Measurements from ENCODE around the gene CHEK1. TPM values are rescaled to one million over a fixed set of nuclear protein-coding genes. Genes with fewer than 3 reads are reported as not detected.
"Not testable (repeated sequence)": the region's sequence is repeated elsewhere in the genome, so short reads cannot be mapped to it uniquely, and the experiment has no call there.

Gene CHEK1
- polyA plus RNA-seq (ENCODE audit: insufficient read length in 4 of 4) = 10 to 100 TPM; 23.7 to 31.8 (median 26.3) TPM

DNA sequence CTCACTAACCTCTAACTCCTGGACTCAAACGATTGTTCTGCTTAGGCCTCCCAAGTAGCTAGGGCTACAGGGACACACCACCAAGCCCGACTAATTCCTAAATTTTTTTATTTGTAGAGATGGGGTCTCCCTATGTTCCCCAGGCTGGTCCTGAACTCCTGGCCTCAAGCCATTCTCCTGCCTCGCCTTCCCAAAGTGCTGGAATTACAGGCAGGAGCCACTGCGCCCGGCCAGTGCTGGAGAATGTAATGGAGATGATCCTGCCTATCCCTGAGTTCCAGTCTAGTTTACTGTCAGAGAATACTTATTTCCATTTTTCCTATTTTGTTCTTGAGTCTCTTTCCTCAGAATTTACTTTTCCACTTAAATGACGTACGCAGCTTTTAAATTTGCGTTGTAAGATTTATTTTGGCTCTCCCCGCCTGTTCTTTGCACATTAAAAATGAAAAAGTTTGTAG, at the start of gene CHEK1:
Gene CHEK1 (plus strand): TSS at position 408 of the 458 bp plus-strand sequence. CDS start 1,606 bp downstream, outside the sequence.
- DNase-seq (ENCODE audit: low read depth in 4 of 4, low spot score in 3 of 4) = no peak

- DNase-seq (ENCODE audit: low read depth in 4 of 4, low spot score in 3 of 4) = not testable (repeated sequence)
These were observed 47.8 kb upstream of the CHEK1 start for GRCh38 chr11:125577181-125577580.

- DNase-seq (ENCODE audit: low read depth in 4 of 4, low spot score in 3 of 4) = no peak
These were observed 46.2 kb upstream of the CHEK1 start for GRCh38 chr11:125578783-125579182.

DNA sequence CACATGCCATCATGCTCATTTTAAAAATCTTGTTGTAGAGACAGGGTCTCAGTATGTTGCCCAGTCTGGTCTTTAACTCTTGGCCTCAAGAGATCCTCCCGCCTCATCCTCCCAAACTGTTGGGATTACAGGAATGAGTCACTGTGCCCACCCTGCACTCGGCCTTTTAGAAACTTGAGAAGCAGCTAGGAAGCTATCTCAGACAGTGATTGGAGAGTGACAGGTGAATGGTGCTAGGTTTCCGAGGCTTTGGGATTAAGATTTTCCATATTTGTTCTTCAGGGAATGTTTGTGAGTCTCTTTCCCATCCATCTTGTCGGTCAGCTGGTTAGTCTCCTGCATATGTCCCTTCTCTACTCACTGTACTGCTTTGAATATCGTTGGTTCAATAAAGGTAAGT, 45.2 kb upstream of the CHEK1 start:
- DNase-seq (ENCODE audit: low read depth in 4 of 4, low spot score in 3 of 4) = no peak

DNA sequence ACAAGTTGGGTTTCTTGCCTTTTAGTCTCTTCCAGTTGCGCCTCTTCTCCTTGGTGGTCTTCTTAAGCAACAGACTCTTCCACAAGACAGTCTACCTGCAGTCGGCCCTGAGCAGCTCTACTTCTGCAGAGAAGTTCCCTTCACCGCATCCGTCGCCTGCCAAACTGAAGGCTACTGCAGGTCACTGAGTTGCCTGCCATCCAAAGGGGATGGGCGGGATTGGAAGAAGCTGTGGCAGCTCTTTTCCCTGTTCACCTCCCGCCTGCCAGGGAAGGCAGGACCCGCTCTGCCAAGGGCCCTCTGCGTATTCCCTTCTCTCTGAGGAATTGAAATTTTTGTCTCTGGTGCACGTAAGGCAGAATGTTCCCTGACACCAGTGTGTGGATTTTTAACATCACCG, 41.5 kb upstream of the CHEK1 start:
- no peak for DNase-seq (ENCODE audit: low read depth in 4 of 4, low spot score in 3 of 4)

DNA sequence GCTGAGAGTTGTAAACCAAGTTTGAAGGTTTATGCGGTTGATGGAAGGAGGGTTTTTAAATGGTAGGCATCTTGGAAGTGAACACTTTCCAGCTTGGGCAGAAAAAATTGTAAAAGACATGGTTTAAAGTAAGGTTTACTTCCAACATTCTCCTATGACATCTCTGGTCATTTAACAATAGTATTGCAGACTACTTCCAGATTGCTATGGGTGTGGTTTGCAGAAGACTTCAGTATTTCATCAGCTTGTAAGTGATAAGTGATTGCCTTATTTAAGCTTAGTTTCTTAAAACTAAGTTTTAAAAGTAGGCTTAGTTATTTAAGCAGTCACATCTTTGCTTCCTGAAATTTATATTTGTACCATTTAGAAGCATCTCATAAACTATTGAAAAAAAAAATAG, 39.5 kb upstream of the CHEK1 start:
- DNase-seq (ENCODE audit: low read depth in 4 of 4, low spot score in 3 of 4) = no peak

DNA sequence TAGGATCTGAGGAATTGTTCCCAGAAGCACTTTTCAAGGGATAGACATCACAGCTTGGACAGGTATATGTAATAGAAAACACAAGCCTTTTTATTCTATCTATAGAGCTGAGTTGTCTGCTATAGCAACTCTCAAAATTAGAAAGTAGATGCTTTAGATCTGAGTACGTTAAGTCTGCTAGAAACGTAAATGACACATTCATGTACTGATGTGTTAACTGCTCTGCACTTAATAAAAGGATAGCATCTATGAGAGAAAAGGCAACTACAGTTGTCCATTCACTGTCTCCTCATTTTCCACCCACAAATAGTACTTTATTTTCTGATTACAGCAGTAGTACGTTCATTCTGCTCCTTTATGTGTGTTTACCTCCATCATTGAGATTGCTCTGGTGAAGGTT, 38.3 kb upstream of the CHEK1 start:
- no peak for DNase-seq (ENCODE audit: low read depth in 4 of 4, low spot score in 3 of 4)

- no peak for DNase-seq (ENCODE audit: low read depth in 4 of 4, low spot score in 3 of 4)
These were observed 37.5 kb upstream of the CHEK1 start for GRCh38 chr11:125587480-125587879.

DNA sequence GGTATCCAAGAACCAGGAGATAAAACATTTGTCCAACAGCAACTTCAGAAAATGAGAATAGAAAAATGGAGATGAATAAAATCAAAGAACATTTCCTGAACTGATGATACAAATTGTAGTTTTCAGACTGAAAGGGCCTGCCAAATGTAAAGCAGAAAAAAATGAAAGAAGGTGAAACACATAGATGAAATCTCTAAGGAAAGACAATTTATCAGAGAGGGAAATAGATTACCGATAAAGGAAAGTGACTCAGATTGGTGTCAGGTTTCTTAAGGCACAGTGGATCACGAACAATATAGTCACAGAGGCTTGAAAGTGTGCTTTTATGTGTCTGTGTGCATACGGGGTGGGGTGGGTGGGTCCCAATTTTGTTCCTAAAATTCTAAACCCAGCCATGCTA, 36.5 kb upstream of the CHEK1 start:
- no peak for DNase-seq (ENCODE audit: low read depth in 4 of 4, low spot score in 3 of 4)

DNA sequence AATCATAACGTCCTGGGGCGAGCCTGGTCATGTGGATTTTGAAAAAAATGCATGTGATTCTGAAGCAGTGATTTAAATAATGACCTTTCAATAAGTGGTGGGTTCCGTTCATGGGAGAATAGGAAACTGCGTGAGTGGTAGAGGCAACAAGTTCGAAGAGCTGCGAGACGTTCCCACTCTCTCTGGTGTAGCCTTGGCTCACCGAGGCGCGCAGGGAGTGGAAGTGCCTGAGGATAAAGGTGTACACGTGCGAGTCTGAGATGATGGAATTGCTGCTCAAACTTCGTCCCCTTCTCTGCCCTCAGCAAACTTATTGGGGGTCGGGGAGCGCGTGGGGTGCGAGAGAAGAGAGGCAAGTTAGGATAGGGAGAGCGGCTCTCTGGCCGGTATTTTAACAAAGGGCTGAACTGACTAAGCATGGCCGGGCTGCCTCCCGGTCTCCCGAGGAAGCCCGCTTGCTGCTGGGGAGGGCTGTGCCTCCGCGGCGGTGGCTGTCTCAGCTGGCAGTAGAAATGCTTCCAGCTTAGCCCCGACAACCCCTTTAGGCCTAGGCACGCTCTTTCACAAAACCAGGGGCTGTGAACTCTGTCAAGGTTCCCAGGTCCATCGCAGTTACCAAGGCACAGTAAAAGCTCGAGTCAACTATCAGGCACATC, 33.2 kb upstream of the CHEK1 start:
- peak in 3 of 4 donors; percentile 28 to 52 (median 33) for DNase-seq (ENCODE audit: low read depth in 4 of 4, low spot score in 3 of 4)

GRCh38 chr11:125592305-125593113, 32.5 kb upstream of the CHEK1 start, which contains the start of gene STT3A:
TSS of gene STT3A (plus strand) at chr11:125592852. CDS start at chr11:125595916, 3,064 bp downstream.
- peak; percentile 99 to 100 (median 99) for DNase-seq (ENCODE audit: low read depth in 4 of 4, low spot score in 3 of 4)

DNA sequence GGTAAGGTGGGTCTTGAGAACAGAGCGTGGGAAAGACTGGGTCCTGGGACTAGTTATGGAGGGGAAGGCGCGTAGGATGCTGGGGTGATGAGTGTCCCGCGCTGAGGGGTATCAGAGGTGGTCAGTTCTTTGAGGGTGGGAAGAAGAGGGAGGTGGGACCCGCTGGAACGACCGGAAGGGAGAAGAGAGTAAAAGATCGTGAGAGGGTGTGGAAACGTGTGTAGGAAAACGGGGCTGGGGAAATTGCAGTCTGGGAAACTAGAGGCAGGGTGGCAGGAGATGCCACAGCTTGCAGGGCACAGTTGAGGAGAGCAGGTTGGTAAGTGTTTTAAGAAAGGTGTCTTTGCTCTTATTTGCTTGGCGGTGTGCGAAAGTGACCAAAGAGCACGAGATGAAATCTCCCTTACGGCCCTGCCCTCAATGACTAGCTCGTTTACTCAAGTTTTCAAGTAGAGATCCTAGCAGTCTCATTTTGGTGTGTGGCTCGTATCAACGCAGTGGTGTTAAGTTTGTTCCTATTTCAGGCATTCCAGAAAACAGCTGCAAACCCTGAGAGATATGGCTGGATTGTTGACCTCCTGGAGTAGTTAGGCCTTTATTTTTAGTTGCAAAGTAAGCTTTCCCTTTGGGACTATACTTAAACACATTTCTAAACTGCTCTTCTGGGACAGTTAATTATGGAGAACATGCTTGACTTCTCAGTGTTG, 31.7 kb upstream of the CHEK1 start:
- peak in 1 of 4 donors; percentile 15 for DNase-seq (ENCODE audit: low read depth in 4 of 4, low spot score in 3 of 4)

DNA sequence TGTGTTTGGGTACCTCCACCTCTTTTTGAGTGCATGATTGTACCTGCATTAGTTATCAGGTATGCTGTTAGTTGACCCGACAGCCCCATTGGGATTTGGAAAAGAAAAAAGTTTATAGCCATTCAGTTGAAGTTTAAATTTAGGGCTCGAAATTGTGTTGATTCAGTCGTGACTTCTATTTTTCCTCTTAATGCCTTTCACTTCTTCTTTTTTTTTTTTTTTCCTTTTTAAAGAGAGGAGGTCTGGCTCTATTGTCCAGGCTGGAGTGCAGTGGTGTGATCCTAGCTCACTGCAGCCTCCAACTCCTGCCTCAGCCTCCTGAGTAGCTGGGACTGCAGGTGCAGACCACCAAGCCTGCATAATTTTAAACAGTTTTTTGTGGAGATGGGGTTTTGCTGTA, 30.0 kb upstream of the CHEK1 start:
- no peak for DNase-seq (ENCODE audit: low read depth in 4 of 4, low spot score in 3 of 4)

GRCh38 chr11:125600663-125601062, 24.3 kb upstream of the CHEK1 start:
- no peak for DNase-seq (ENCODE audit: low read depth in 4 of 4, low spot score in 3 of 4)

- DNase-seq (ENCODE audit: low read depth in 4 of 4, low spot score in 3 of 4) = no peak
These were observed 21.8 kb upstream of the CHEK1 start for GRCh38 chr11:125603207-125603606.

GRCh38 chr11:125605417-125605816, 19.5 kb upstream of the CHEK1 start:
- no peak for DNase-seq (ENCODE audit: low read depth in 4 of 4, low spot score in 3 of 4)

- no peak for DNase-seq (ENCODE audit: low read depth in 4 of 4, low spot score in 3 of 4)
These were observed 15.4 kb upstream of the CHEK1 start for GRCh38 chr11:125609545-125609944.

GRCh38 chr11:125618383-125618782, 6.6 kb upstream of the CHEK1 start:
- no peak for DNase-seq (ENCODE audit: low read depth in 4 of 4, low spot score in 3 of 4)

DNA sequence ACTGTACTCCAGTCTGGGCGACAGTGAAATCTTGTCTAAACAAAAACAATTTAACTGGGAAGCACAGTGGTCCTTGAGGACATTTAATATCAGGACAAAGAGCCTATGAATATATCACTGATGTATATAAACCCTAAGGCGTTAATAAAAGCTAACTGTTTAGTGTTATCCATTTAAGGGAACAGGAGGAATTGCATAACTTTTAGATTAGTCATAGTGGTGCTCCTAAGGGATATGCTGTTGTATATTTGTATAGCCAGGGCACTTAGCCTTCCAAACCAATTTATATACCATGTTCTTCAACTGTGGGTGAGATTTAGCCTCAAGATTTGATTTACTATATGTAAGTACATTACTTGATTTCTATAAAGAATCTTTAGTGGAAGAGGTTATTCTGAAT, 3.0 kb upstream of the CHEK1 start:
- DNase-seq (ENCODE audit: low read depth in 4 of 4, low spot score in 3 of 4) = no peak

DNA sequence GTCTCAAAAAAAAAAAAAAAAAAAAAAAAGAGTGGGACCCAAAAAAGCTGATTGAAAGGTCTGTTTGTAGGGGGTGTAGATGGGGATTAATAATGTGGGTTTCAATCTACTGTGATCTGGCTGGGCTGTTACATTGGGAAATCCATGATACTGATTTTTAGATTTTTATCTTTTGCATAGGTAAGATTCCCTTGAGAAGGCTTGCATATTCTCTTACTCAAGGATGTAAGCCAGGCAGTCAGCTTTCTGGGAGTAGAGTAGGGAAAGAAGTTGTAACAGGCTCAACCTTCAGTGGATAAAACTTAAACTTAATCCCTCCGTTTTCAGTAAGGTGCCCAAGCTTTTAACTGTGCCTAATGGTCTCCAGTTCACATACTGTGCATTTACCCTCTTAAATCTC, 1.9 kb upstream of the CHEK1 start:
- no peak for DNase-seq (ENCODE audit: low read depth in 4 of 4, low spot score in 3 of 4)

- DNase-seq (ENCODE audit: low read depth in 4 of 4, low spot score in 3 of 4) = no peak
These were observed 264 bp downstream of the CHEK1 start for GRCh38 chr11:125625225-125625629.
